ENCODE measurements around the gene OXSR1. TPM values are rescaled to one million over a fixed set of nuclear protein-coding genes. Genes with fewer than 3 reads are reported as not detected.

OXSR1 gene
- total and polyA plus RNA-seq, 2 of the 13 experiments (the other 11 are each of a cell fraction or from before 2014, with no cell fraction given) = 27.4 to 32.6 TPM

DNA sequence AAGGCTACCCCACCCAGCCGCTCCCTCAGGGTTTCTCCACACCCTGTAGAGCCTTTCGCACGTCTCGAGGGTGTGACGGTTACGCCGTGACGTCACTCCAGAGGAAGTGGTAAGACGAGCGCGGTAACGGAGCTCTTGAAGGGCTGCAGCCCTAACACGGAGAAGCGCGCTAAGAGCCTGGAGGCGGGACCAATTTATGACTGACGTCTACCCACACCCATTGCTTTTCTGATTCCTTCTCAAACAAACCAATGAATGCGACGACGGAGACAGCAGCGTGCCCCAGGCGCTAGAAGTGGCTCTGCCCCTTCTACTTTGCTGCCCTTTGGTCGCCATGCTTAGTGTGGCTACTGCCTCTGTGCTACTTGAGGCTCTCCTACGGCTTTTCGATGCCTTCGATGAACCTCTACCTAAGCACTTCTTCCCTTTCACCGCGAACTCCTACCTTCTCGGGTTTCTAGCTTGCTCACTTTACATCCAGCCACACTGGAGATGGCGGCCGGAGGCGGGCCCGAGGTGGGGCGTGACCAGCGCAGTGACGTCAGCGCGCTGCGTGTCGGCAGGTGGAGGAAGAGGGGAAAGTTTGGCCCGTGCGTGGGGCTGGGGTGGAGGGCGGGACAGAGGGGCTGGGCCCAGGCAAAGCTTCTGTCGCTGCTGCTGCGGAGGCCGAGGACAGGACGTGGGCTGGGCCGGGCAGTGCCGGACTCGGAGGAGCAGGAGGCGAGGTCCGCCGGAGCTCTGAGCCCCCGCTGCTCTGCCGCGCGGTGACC lies at the start of gene OXSR1 (continued):
- TF ChIP-seq, protein P1, sequence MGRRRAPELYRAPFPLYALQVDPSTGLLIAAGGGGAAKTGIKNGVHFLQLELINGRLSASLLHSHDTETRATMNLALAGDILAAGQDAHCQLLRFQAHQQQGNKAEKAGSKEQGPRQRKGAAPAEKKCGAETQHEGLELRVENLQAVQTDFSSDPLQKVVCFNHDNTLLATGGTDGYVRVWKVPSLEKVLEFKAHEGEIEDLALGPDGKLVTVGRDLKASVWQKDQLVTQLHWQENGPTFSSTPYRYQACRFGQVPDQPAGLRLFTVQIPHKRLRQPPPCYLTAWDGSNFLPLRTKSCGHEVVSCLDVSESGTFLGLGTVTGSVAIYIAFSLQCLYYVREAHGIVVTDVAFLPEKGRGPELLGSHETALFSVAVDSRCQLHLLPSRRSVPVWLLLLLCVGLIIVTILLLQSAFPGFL (CRISPR knock-in tag; IDR thresholded peaks at IDR 0.05) = no peak
- TF ChIP-seq ZNF558 (CRISPR knock-in tag; IDR thresholded peaks at IDR 0.05; ENCODE audit: borderline replicate concordance) (peak; percentile 75; the same call in 1 of the 2 replicates), BHLHE40 (IDR thresholded peaks at IDR 0.05; ENCODE audit: low read length) (peak; percentile 52; the same call in 1 of the 2 replicates), ZNF605 (CRISPR knock-in tag; IDR thresholded peaks at IDR 0.05) (peak; percentile 38; the same call in 1 of the 2 replicates), HMGXB4 (CRISPR knock-in tag; IDR thresholded peaks at IDR 0.05; ENCODE audit: borderline replicate concordance in 1 of 2, low read depth in 1 of 2) (peak in 1 of 2 experiments; percentile 82; a peak in 3 of 4 replicates), ZBED4 (CRISPR knock-in tag; IDR thresholded peaks at IDR 0.05; ENCODE audit: borderline replicate concordance) (peak; percentile 78; the same call in 1 of the 2 replicates), ZNF569 (CRISPR knock-in tag; IDR thresholded peaks at IDR 0.05; ENCODE audit: borderline replicate concordance) (0 out of 2 replicates have a peak, but pooled peaks have one; percentile 26), ZNF430 (CRISPR knock-in tag; IDR thresholded peaks at IDR 0.05) (peak; percentile 28; the same call in 1 of the 2 replicates), HDAC1 (CRISPR knock-in tag; IDR thresholded peaks at IDR 0.05) (no peak; the same call in none of the 2 replicates), MEIS2 (CRISPR knock-in tag; IDR thresholded peaks at IDR 0.05) (peak; percentile 53; the same call in 1 of the 2 replicates), SP4 (CRISPR knock-in tag; IDR thresholded peaks at IDR 0.05) (peak; percentile 97), RXRB (CRISPR knock-in tag; IDR thresholded peaks at IDR 0.05; ENCODE audit: borderline replicate concordance) (peak; percentile 78), FOXK1 (CRISPR knock-in tag; IDR thresholded peaks at IDR 0.05; ENCODE audit: borderline replicate concordance, low read depth) (peak; percentile 19; the same call in 1 of the 2 replicates), ZNF280B (CRISPR knock-in tag; IDR thresholded peaks at IDR 0.05; ENCODE audit: borderline replicate concordance) (no peak), ZNF180 (CRISPR knock-in tag; IDR thresholded peaks at IDR 0.05; ENCODE audit: borderline replicate concordance, low read depth) (no peak), ARNTL (CRISPR knock-in tag; IDR thresholded peaks at IDR 0.05) (peak; percentile 53; the same call in 1 of the 2 replicates), ZNF383 (CRISPR knock-in tag; IDR thresholded peaks at IDR 0.05; ENCODE audit: borderline replicate concordance) (no peak), CERS6 (CRISPR knock-in tag; IDR thresholded peaks at IDR 0.05) (no peak)
